GM21390 (cell line): ENCODE results near the gene SLC44A3.

Experiments
- ATAC-seq: cut with Tn5 transposase; IDR thresholded peaks from one replicate; pipeline ENCODE4 v1.9.1; 2021; ENCODE audit not compliant: unreplicated experiment

Gene SLC44A3

DNA sequence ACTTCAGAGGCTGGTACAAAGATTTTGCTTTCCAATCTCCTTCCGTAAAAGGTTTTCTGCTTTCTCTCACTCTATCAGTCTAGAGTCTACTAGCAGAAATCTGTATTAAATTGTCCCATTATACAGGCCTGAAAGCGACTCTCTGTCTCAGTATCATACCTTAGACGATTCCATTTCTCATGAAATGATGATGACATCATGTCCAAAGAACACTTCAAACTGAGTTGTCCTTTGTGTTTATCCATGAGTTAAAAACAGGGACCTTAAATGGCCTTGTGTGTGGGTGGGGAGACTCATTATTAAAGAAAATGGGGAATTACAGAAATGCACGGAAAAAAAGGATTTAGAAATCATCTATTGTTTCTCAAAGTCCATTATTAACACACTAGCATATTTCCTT lies 21.0 kb upstream of the SLC44A3 start:
- ATAC-seq: no peak

DNA sequence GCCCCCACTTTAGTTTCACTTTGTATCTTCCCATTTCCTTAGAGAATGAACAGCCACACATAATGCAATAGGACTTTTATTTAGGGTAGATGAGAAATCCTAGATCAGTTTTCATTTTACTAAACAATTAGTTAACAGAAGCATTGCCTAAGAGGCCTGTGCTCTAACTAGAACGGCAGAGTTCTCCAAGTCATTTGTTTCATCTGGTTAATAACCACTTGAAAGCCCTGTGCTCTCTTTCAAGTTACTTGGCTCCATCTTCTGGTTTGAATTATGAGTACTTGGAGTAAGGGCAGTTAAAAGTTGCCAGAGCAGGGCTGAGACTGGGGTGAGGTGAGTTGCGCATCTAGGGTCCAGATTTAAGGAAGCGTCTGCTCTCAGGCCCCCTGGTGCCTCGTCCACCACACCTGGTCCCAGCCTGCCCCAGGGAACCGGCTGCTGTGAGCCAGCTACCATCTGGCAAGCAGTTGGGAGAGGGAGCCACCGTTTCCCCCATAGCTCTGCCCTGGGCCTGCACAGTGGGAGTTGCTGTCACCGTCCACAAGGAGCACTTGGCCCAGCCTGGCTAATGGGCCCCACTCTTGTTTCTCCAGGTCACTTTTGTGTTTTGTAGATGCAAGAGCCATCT lies 18.1 kb upstream of the SLC44A3 start:
- ATAC-seq: peak; percentile 63

DNA sequence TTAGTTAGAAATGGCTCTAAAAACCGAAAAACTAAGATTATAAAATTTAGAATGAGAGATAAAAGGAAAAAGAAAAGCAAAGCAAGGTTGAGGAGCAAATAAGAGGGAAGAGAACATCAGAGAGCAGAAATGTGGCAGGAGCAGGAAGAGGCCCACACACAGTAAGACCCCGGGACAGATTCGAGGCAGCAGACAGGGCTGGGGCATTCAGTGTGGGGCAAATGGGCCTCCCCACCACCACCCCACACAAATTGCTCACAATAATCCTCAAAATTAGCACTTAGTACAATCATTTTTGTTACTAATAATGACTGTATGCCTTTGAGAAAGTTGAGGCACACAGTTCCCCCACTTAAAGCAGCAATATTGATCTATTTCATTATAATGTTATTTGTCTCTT lies 17.1 kb upstream of the SLC44A3 start:
- no peak for ATAC-seq

DNA sequence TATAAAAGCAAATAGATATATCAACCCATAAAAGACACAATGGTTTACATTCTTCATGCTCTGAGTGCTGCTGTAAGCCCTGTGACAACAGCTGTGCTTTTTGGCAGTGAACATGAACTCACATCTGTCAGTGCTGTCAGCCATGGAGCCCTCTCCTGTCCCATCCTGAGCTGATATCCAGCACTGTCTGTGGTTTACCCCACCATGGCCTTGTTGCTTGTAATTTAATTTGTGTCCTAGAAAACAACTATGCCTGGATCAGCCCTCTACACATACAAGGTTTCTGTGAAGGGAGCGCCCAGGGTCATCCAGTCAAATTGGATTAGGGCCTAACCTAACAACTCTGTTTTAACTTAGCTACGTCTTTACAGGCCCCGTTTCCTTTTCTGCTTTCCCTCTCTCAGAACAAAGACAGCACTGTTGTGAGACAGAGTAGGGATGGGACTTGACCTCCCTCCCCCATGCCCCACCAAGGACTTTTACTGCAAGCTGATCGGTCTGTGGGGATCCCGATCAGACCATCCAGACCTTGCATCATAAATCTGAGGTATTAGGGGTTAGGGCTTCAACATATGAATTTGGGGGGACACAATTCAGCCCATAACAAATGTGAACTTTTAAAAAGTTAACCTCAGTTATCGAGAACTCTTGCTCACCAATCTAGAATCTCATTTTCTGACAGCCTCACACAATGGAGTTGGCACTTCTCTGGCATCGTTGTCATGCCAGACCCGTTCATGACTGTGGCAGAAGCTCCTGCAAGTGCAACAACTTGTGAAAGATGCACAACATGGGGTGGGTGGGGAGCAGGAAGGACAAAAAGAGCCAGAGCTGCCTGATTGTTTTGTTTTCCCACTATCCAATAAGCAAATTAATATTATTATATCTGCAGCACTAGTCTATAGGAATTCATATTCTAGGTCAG lies 16.4 kb upstream of the SLC44A3 start:
- ATAC-seq: no peak

DNA sequence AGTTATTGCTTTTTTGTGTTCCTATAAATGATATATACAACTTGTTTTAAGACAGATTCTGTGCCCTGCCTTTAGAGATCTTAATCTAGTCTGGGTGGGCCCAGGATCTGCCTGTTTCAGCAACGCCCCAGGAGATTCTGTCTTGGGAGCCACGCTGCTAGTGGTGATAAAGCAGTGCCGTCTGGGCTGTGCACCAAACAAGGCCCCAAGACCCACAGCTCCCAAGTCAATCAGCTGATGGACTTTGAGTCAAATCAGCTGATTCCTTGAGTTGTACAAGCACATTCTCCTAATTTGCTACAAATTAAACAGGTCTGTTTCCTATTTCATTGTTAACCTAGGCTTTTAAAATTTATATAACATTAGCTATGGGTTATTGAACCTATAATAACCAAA lies 15.7 kb upstream of the SLC44A3 start:
- ATAC-seq: no peak

DNA sequence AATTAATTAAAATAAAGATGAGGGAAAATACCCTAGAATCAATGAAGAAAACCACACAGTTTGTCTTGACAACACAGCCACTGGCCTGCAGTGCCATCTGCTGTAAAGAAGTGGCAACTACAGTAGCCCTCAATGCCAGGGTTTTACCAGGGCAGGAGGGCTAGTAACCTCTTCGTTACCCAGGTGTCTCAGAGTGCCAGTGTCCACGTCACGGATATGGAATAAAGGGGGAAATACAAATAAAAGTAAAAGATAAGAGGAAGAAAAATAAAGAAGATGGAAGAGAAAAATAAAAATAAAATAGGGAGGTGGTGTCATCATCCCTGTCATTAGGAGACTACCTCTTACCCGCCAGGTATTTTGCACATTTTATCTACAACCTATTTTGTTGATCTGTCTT lies 14.2 kb upstream of the SLC44A3 start:
- ATAC-seq: peak; percentile 61

DNA sequence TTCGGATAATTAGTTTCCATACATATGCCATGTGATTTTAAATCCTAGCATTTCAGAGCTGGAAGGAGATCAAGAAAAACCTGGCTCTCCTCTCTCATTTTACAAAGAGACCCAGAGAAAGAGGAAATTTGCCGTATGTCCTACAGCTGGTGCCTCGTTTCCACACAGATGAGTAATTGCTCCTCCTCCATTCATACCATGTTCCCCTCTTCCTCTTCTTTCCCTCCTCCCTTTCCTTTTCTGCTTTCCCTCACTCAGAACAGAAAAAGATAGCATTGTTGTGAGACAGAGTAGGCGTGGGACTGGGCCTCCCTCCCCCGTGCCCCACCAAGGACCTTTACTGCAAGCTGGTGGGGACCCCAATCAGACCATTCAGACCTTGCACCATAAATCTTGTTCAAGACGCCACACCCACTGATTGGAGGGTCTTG lies 13.7 kb upstream of the SLC44A3 start:
- ATAC-seq: no peak

DNA sequence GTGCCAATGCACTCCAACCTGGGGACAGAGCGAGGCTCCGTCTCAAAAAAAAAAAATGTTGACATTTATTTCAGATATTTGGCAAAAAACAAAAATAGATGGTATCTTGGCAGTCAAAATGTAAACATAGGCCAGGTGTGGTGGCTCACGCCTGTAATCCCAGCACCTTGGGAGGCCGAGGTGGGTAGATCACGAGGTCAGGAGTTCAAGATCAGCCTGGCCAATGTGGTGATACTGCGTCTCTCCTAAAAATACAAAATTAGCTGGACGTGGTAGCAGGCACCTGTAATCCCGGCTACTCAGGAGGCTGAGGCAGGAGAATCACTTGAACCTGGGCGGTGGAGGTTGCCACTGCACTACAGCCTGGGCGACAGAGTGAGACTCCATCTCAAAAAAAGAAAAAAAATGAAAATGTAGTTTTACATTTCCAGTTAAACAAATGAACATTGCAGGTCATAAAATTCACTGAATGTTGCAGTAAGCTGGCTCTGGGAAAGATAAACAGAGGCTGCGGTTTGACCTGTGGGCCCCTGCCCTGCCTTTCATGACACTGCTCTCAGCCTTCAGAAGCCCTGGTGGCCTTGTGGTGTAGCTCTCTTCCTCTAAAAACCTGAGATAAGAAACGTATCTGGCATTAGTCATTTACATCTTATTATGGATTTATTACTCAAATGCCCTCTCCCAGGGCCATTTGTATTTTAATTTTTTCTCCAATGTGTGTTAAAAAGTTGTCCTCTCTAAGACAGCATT lies 12.2 kb upstream of the SLC44A3 start:
- no peak for ATAC-seq

DNA sequence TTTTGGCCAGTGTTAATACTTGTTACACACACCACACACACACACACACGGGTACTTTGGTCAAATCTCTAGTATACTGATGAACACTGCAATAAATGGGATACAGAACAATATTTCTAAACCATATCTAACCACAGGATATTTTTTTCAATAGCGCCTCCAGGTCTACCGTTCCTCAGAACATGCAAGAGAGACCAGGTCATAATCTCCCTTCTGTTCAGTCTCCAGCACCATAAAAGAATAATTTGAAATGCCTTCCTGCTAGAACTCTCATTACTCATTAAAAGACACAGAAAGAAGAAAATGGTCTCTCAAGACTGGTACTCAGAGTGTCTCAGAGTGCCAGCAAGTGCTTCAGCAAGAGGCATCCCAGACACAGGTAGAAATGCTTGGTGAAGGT lies 11.5 kb upstream of the SLC44A3 start:
- no peak for ATAC-seq

DNA sequence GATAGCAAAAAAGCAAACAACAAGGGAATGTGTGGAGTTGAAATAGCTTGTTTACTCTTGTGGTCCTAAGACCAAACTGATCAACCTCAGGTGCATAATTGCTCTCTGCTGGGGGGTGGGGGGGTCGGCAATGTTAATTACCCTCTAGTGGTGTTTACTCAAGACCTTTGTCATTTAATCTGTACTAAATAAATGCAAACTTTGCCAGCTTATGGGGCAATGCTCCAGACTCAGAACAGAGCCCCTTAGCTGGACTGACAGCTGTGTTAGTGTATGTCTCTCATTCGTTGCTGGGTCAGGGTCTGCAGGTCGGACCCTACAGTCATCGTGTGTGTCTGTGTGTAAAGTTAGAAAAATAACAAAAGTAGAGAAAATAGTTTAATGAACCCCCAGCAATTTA lies 7.2 kb upstream of the SLC44A3 start:
- no peak for ATAC-seq

DNA sequence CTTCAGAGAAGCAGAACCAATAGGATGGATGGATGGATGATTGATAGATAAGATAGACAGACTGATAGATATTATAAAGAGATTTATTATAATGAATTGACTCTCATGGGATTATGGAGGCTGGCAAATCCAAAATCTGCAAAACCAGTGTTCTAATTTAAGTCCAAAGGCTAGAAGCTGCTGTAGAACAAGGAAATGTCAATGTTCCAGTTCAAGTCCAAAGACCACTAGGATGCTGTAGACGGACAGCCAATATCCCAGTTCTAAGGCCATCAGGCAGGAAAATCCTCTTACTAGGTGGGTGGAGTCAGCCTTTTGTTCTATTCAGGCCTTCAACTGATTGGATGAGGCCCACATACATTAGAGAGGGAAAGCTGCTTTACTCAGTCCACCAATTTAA lies 4.1 kb upstream of the SLC44A3 start:
- no peak for ATAC-seq

DNA sequence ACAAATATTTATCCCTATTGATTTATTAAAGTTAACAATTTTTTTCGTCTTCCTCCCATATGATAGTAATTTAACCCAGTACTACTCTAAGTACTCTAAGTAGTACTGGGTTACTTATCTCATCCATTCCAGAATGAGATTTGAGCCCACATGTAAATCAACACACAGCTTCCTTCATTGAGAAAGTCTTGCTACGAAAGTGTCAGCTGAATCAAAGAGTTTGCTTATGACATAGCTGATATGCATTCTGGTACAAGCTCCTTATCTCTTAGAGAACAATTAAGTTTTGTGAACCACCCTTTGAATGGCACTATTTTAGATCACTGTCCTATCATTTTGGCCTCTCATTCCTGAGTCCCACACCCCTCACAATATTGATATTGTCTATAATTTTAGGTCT lies 2.4 kb upstream of the SLC44A3 start:
- ATAC-seq: no peak

DNA sequence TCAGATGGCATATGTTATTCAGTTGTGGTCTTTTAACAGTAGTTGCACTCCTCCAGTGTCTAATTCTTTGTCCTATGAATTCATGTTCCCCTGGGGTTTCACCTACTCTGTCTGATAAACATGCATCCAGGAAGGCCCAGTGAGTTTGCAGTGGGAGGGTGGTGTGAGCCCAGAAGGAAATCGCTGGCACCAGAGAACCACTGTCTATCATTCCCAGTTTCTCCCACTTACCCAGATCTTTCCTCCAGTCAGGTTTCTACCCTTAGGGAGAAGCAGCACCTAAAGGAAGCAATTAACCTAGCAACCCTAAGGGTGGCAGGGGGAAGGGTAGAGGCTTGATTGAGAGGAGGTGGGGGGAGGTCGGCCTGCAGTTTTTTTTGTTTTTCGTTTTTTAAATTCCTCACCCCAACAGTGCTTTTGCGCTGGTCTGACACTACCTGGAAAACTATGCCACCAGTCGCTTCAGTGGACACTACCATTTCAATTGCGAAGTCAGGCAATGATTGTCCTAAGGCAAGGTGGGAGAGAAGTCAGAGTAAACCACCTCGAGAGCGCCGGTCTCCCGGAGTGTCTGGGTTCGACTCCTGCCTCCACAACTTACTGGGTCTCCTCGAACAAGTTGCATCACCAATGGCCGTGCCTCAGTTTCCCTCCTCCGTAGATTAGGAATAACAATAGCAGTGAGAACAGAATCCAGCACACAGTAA lies 766 bp upstream of the SLC44A3 start:
- no peak for ATAC-seq

DNA sequence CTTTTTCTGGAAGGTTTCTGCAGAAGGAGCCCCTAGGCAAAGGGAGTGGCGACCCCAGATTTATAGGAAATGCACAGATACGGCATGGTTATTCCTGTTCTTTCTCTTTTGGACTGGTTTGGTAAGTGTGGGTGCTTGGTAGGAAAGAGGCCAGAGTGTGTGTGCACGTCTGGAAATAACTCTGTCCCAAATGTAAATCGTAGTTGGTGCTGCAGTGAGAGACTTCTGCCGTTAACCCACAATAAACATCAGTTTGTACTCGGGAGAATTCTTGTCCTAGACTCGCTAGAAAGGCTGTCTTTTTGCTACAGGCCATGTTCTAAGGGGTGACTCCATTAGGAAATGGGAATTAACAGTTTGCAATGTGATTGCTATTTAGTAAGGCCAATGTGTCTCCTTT lies 779 bp downstream of the SLC44A3 start:
- no peak for ATAC-seq

DNA sequence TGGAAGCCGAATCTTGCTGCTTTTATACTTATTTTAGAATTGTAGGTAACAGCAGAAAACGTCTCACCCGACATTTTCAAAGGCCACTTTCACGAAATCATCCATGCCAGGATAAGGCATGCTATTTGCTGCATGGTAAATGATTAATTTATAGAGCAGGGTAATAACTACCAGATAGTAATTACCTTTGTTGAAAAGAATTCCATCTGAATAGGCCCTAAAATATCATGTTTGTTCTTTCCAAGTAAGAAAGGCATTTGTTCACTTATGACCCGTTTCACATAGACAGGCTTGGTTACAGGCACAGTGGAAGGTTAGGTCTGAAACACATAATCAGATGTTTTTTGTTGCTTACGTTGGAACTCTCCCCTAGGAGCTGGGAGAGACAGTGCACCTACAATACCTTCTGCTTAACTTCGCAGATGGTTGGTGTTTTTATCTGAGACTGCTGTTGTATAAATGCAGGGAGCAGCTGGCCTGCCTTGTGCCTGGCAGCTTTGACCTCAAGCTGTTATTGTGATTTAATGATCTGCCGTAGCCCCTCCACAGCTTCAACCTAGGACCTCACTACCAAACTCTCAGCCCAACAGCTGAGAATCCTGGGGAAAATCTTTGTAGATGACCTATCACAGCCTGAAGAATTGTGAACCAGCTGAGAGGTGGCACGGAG lies 1.6 kb downstream of the SLC44A3 start:
- no peak for ATAC-seq

DNA sequence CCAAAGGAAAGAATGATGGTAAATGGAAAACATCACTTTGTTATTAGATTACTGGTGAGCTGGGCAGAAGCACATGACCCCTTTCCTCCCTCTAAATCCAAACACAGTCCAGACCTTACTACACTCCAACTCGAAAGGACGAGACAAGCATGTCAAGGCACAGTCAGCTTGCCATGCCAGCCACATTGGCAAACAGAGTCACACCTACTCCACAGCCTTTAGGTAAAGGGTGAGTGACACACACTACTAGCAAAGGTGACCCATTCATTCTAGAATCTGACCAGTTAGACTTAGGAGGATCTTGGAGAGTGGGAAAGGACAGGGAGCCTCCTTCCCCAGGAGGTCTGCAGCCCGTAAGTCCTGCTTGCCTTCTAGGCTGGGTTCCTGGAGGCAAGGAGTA lies 3.0 kb downstream of the SLC44A3 start:
- ATAC-seq: no peak

DNA sequence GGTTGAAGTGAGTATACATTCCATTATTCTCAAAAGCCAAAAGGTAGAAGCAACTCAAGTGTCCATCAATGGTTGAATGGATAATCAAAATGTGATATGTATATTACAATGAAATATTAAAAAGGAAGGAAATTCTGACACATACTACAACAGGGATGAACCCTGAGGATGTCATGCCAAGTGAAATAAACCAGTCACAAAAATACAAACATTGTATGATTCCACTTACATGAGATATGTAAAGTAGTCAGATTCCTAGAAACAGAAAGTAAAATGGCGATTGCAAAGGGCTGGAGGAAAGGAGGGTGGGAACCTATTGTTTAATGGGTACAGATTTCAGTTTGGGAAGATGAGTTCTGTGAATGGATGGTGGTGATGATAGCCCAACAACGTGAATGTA lies 5.8 kb downstream of the SLC44A3 start:
- no peak for ATAC-seq

DNA sequence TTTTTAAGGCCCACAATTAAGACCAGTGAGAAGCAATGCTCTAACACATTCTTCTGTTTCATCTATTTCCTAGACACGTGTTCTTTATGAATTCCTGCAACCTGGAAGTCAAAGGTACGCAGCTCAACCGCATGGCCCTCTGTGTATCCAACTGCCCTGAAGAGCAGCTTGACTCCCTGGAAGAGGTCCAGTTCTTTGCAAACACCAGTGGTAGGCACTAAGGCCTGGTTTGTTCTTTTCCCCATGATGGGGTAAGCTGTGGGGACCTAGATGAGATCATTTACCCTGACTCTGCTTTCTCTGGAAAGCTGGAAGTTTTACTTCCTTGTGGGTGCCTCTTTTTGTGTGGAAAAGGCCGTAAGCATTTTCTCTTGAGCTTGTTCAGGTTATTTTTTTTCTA lies 7.3 kb downstream of the SLC44A3 start:
- ATAC-seq: no peak

DNA sequence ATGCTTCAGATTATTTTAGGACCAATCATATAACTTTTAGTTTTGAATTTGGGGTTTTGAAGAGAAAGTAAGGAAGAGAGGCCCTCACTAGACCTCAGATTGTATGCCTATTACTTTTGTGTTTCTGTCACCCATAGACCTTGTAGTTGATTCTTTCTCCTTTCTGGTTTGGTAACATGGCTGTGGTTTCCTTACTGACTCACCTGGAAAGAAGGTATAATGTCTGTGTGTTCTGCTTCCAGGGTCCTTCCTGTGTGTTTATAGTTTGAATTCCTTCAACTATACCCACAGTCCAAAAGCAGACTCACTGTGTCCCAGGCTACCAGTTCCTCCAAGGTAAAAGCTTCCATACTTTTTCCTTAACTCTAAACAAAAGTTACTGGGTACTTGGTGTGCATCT lies 8.1 kb downstream of the SLC44A3 start:
- ATAC-seq: no peak

DNA sequence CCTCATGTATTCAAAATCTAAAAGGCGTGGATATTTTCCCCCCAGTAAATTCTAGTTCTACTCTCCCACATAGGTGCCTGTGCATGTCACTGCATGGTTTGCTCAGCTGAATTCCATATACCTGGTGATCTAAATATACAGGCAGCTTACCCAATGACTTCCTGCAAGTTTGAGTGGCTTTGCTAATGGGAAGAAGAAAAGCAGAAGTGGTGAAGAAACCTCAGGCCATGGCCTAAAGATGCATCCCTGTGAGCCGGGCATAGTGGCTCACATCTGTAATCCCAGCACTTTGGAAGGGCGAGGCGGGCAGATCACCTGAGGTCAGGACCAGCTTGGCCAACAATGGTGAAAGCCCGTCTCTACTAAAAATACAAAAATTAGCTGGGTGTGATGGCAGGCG lies 11.5 kb downstream of the SLC44A3 start:
- no peak for ATAC-seq

DNA sequence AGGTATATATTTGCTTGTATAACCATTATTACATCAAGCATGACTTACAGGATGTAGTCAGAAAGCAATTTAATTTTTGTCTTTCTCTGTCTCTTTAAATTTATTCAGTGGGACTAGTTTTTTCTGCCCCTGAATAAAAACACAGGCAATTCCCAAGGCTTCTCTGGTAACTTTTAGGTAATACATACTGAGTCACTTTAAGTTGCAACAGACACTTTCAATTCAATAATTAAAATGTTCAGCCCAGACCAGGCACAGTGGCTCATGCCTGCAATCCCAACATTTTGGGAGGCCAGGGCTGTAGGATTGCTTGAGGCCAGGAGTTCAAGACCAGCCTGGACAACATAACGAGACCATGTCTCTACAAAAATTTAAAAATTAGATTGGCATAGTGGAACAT lies 12.3 kb downstream of the SLC44A3 start:
- no peak for ATAC-seq
